Measurements from ENCODE around the gene ST6GAL2. TPM values are rescaled to one million over a fixed set of nuclear protein-coding genes. Genes with fewer than 3 reads are reported as not detected.
A peak's percentile ranks its signal among the peaks of the same experiment; 100 is the strongest.

ST6GAL2 gene, protein sequence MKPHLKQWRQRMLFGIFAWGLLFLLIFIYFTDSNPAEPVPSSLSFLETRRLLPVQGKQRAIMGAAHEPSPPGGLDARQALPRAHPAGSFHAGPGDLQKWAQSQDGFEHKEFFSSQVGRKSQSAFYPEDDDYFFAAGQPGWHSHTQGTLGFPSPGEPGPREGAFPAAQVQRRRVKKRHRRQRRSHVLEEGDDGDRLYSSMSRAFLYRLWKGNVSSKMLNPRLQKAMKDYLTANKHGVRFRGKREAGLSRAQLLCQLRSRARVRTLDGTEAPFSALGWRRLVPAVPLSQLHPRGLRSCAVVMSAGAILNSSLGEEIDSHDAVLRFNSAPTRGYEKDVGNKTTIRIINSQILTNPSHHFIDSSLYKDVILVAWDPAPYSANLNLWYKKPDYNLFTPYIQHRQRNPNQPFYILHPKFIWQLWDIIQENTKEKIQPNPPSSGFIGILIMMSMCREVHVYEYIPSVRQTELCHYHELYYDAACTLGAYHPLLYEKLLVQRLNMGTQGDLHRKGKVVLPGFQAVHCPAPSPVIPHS
- total RNA-seq (not detected), polyA plus RNA-seq (not detected)

- Mint-ChIP-seq H3K4me3 (peak within 1 kb of the TSS in 1 of 8 donors; percentile 46), H3K4me1 (peaks cover 0 to 7% (median 3%) of the 10 kb centered on the region in 4 donors), H3K36me3 (peaks cover 0 to 3% of the 10 kb centered on the region in 2 donors), H3K27me3 (peaks cover 11 to 12% of the 10 kb centered on the region in 2 donors), H3K9me3 (peaks cover 0 to 8% (median 0%) of the 10 kb centered on the region in 8 donors), H3K27ac (no peak within 1 kb of the TSS)
- DNase-seq: no peak
- CTCF ChIA-PET (ENCODE audit: partially characterized antibody): no interaction called here
- POLR2A ChIA-PET (ENCODE audit: partially characterized antibody): no interaction called here
- Histone ChIP-seq H3K36me3 (ENCODE audit: insufficient read depth, low read length) (no peaks in the 10 kb centered on the region), H3K27ac (ENCODE audit: low read depth, low read length) (no peak within 1 kb of the TSS), H3K4me1 (ENCODE audit: insufficient read depth, low read length) (no peaks in the 10 kb centered on the region), H3K9me3 (ENCODE audit: control insufficient read depth in 1 of 2, low read length in 2 of 2) (no peaks in the 10 kb centered on the region), H3K4me3 (ENCODE audit: low read length in 2 of 2) (no peak within 1 kb of the TSS), H3K27me3 (ENCODE audit: insufficient read depth, low read length) (peaks cover 3% of the 10 kb centered on the region)
- intact Hi-C loops (cut with micrococcal nuclease): no loop called here
Observed at GRCh38 chr2:106885971-106886915, at the start of gene ST6GAL2. Gene ST6GAL2 (minus strand): TSS chr2:106886167. CDS start chr2:106843977, 42,190 bp downstream.

GRCh38 chr2:106932644-106933043 is 46.7 kb upstream of the ST6GAL2 start:
- H3K9me3 Mint-ChIP-seq: peaks cover 0 to 12% (median 4%) of the 10 kb centered on the region in 8 donors
- no peaks in the 10 kb centered on the region for H3K27me3 ChIP-seq (ENCODE audit: insufficient read depth, low read length)
- H3K4me1 ChIP-seq (ENCODE audit: insufficient read depth, low read length): no peaks in the 10 kb centered on the region
- H3K4me1 Mint-ChIP-seq: no peaks in the 10 kb centered on the region
- ChIA-PET CTCF (ENCODE audit: partially characterized antibody) (no interaction called here), POLR2A (ENCODE audit: partially characterized antibody) (no interaction called here)
- H3K27ac Mint-ChIP-seq: no peak overlapping the region
- no peak for DNase-seq
- H3K36me3 ChIP-seq (ENCODE audit: insufficient read depth, low read length): no peaks in the 10 kb centered on the region
- H3K36me3 Mint-ChIP-seq: no peaks in the 10 kb centered on the region
- H3K9me3 ChIP-seq (ENCODE audit: control insufficient read depth in 1 of 2, low read length in 2 of 2): no peaks in the 10 kb centered on the region
- H3K27me3 Mint-ChIP-seq: no peaks in the 10 kb centered on the region
- intact Hi-C loops (cut with micrococcal nuclease): no loop called here
- no peak overlapping the region for H3K4me3 Mint-ChIP-seq
- H3K4me3 ChIP-seq (ENCODE audit: low read length in 2 of 2): no peak overlapping the region
- no peak overlapping the region for H3K27ac ChIP-seq (ENCODE audit: low read depth, low read length)

DNA sequence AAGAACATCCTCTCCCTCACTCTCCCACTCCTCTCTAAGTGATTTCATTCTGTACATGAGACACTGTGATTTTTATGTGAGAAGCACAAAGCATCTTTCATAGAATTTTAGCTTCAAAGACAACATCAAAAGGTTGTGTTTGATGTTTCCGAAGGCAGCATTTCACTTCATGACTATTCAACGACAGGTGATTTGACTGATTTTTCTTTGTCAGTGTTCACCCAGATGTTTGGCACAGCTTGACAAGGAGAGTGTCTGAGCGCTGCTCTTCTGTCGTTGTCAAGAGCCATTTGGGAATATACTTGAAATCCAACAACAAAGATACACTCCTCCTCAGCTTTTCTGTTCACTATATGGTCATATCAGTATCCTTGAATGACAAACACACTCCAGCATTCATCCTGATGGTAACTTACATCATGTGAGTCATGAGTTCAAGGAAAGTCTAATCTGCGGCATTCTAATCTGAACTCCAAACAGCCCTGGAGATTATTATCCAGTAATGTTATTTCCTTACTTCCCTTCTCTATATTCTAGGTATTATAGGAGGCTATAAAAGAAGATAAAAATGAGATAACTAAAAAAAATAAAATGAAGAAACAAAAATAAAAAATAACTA is 45.9 kb upstream of the ST6GAL2 start:
- H3K9me3 Mint-ChIP-seq: peaks cover 0 to 19% (median 6%) of the 10 kb centered on the region in 8 donors
- H3K27me3 Mint-ChIP-seq: no peaks in the 10 kb centered on the region
- no peaks in the 10 kb centered on the region for H3K36me3 ChIP-seq (ENCODE audit: insufficient read depth, low read length)
- H3K4me3 Mint-ChIP-seq: no peak overlapping the region
- DNase-seq: no peak
- H3K4me1 ChIP-seq (ENCODE audit: insufficient read depth, low read length): no peaks in the 10 kb centered on the region
- no peaks in the 10 kb centered on the region for H3K4me1 Mint-ChIP-seq
- intact Hi-C loops (cut with micrococcal nuclease): no loop called here
- POLR2A ChIA-PET (ENCODE audit: partially characterized antibody): no interaction called here
- no peaks in the 10 kb centered on the region for H3K36me3 Mint-ChIP-seq
- H3K4me3 ChIP-seq (ENCODE audit: low read length in 2 of 2): no peak overlapping the region
- no peak overlapping the region for H3K27ac ChIP-seq (ENCODE audit: low read depth, low read length)
- no peaks in the 10 kb centered on the region for H3K9me3 ChIP-seq (ENCODE audit: control insufficient read depth in 1 of 2, low read length in 2 of 2)
- no peak overlapping the region for H3K27ac Mint-ChIP-seq
- no peaks in the 10 kb centered on the region for H3K27me3 ChIP-seq (ENCODE audit: insufficient read depth, low read length)
- CTCF ChIA-PET (ENCODE audit: partially characterized antibody): no interaction called here

- intact Hi-C loops (cut with micrococcal nuclease): no loop called here
- no peaks in the 10 kb centered on the region for H3K36me3 ChIP-seq (ENCODE audit: insufficient read depth, low read length)
- no peaks in the 10 kb centered on the region for H3K4me1 Mint-ChIP-seq
- CTCF ChIA-PET (ENCODE audit: partially characterized antibody): no interaction called here
- H3K9me3 ChIP-seq (ENCODE audit: control insufficient read depth in 1 of 2, low read length in 2 of 2): no peaks in the 10 kb centered on the region
- no peak overlapping the region for H3K27ac Mint-ChIP-seq
- POLR2A ChIA-PET (ENCODE audit: partially characterized antibody): no interaction called here
- no peak overlapping the region for H3K4me3 Mint-ChIP-seq
- H3K9me3 Mint-ChIP-seq: peaks cover 0 to 13% (median 4%) of the 10 kb centered on the region in 8 donors
- no peak overlapping the region for H3K27ac ChIP-seq (ENCODE audit: low read depth, low read length)
- no peaks in the 10 kb centered on the region for H3K4me1 ChIP-seq (ENCODE audit: insufficient read depth, low read length)
- H3K4me3 ChIP-seq (ENCODE audit: low read length in 2 of 2): no peak overlapping the region
- no peaks in the 10 kb centered on the region for H3K27me3 Mint-ChIP-seq
- H3K36me3 Mint-ChIP-seq: peaks cover 0 to 3% of the 10 kb centered on the region in 2 donors
- DNase-seq: no peak
- H3K27me3 ChIP-seq (ENCODE audit: insufficient read depth, low read length): no peaks in the 10 kb centered on the region
Observed at GRCh38 chr2:106921451-106921850, 35.5 kb upstream of the ST6GAL2 start.

- Histone ChIP-seq H3K4me1 (ENCODE audit: insufficient read depth, low read length) (no peaks in the 10 kb centered on the region), H3K27me3 (ENCODE audit: insufficient read depth, low read length) (no peaks in the 10 kb centered on the region), H3K27ac (ENCODE audit: low read depth, low read length) (no peak overlapping the region), H3K9me3 (ENCODE audit: control insufficient read depth in 1 of 2, low read length in 2 of 2) (no peaks in the 10 kb centered on the region), H3K4me3 (ENCODE audit: low read length in 2 of 2) (no peak overlapping the region), H3K36me3 (ENCODE audit: insufficient read depth, low read length) (no peaks in the 10 kb centered on the region)
- no peaks in the 10 kb centered on the region for H3K27me3 Mint-ChIP-seq
- no peak for DNase-seq
- no peak overlapping the region for H3K4me3 Mint-ChIP-seq
- ChIA-PET POLR2A (ENCODE audit: partially characterized antibody) (no interaction called here), CTCF (ENCODE audit: partially characterized antibody) (no interaction called here)
- no peaks in the 10 kb centered on the region for H3K4me1 Mint-ChIP-seq
- no peaks in the 10 kb centered on the region for H3K36me3 Mint-ChIP-seq
- H3K9me3 Mint-ChIP-seq: peaks cover 0 to 4% (median 1%) of the 10 kb centered on the region in 8 donors
- no peak overlapping the region for H3K27ac Mint-ChIP-seq
- intact Hi-C loops (cut with micrococcal nuclease): loop anchor here (1.0 kb wide), 1 partner anchor 35 kb away; no protein-coding TSS in a partner anchor
Observed at GRCh38 chr2:106919012-106919411, 33.0 kb upstream of the ST6GAL2 start.

- ChIA-PET CTCF (ENCODE audit: partially characterized antibody) (no interaction called here), POLR2A (ENCODE audit: partially characterized antibody) (no interaction called here)
- DNase-seq: no peak
- Histone ChIP-seq H3K27me3 (ENCODE audit: insufficient read depth, low read length) (no peaks in the 10 kb centered on the region), H3K4me3 (ENCODE audit: low read length in 2 of 2) (no peak overlapping the region), H3K36me3 (ENCODE audit: insufficient read depth, low read length) (no peaks in the 10 kb centered on the region), H3K27ac (ENCODE audit: low read depth, low read length) (no peak overlapping the region), H3K4me1 (ENCODE audit: insufficient read depth, low read length) (no peaks in the 10 kb centered on the region), H3K9me3 (ENCODE audit: control insufficient read depth in 1 of 2, low read length in 2 of 2) (peaks cover 0 to 3% of the 10 kb centered on the region in 2 donors)
- Mint-ChIP-seq H3K4me3 (no peak overlapping the region), H3K27ac (no peak overlapping the region), H3K4me1 (no peaks in the 10 kb centered on the region), H3K27me3 (no peaks in the 10 kb centered on the region), H3K36me3 (no peaks in the 10 kb centered on the region), H3K9me3 (peaks cover 0 to 11% (median 2%) of the 10 kb centered on the region in 8 donors)
- intact Hi-C loops (cut with micrococcal nuclease): no loop called here
Observed at GRCh38 chr2:106904242-106904641, 18.3 kb upstream of the ST6GAL2 start.

Measured in CD4-positive, alpha-beta memory T cell (primary cell).